Activated CD4-positive, alpha-beta memory T cell treated with anti-CD3 and anti-CD28 coated beads for 36 hours (primary cell): Measurements from ENCODE around the gene CTTNBP2NL. TPM values are rescaled to one million over a fixed set of nuclear protein-coding genes. Genes with fewer than 3 reads are reported as not detected.

Source experiments
- CTCF ChIA-PET: fragments of 350-600 bp; sonication (Branson Sonifier 250); formaldehyde crosslinking; loops from one replicate; lab custom pipeline; 2021; ENCODE audit warnings: antibody characterized with exemption, inconsistent platforms; lab: Charles Lee
- POLR2A ChIA-PET: fragments of 350-600 bp; sonication (Branson Sonifier 250); formaldehyde crosslinking; loops from one replicate; lab custom pipeline; 2021; ENCODE audit warnings: antibody characterized with exemption; lab: Charles Lee
- DNase-seq: peaks from one replicate; pipeline ENCODE4 v3.0.0-alpha.2; 2020
- H3K27ac Mint-ChIP-seq: one replicate; pipeline ENCODE4 v1.8.0; 2021; ENCODE audit warnings: mixed read lengths
- H3K27me3 Mint-ChIP-seq: one replicate; pipeline ENCODE4 v1.8.0; 2021; ENCODE audit warnings: mixed read lengths
- H3K36me3 Mint-ChIP-seq: one replicate; pipeline ENCODE4 v1.8.0; 2021; ENCODE audit warnings: mixed read lengths
- H3K4me1 Mint-ChIP-seq: one replicate; pipeline ENCODE4 v1.8.0; 2021; ENCODE audit warnings: low read depth, mixed read lengths
- H3K4me3 Mint-ChIP-seq: one replicate; pipeline ENCODE4 v1.8.0; 2021; ENCODE audit warnings: mild to moderate bottlenecking, mixed read lengths
- H3K9me3 Mint-ChIP-seq: one replicate; pipeline ENCODE4 v1.8.0; 2021; ENCODE audit warnings: mixed read lengths
- intact Hi-C: fragments of 100-400 bp; cut with micrococcal nuclease; formaldehyde crosslinking; loops from one replicate; pipeline ENCODE4 v1.15.1; 2023
- total RNA-seq, 2 experiments: library from RNA; stranded (reverse); gene quantifications; one replicate each; pipeline ENCODE4 v1.2.3, GENCODE V29; 2021

Gene CTTNBP2NL, protein sequence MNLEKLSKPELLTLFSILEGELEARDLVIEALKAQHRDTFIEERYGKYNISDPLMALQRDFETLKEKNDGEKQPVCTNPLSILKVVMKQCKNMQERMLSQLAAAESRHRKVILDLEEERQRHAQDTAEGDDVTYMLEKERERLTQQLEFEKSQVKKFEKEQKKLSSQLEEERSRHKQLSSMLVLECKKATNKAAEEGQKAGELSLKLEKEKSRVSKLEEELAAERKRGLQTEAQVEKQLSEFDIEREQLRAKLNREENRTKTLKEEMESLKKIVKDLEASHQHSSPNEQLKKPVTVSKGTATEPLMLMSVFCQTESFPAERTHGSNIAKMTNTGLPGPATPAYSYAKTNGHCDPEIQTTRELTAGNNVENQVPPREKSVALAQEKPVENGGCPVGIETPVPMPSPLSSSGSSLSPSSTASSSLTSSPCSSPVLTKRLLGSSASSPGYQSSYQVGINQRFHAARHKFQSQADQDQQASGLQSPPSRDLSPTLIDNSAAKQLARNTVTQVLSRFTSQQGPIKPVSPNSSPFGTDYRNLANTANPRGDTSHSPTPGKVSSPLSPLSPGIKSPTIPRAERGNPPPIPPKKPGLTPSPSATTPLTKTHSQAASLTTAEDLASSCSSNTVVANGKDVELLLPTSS
- 1 to 10 TPM; 5.4 to 5.9 TPM for total RNA-seq

DNA sequence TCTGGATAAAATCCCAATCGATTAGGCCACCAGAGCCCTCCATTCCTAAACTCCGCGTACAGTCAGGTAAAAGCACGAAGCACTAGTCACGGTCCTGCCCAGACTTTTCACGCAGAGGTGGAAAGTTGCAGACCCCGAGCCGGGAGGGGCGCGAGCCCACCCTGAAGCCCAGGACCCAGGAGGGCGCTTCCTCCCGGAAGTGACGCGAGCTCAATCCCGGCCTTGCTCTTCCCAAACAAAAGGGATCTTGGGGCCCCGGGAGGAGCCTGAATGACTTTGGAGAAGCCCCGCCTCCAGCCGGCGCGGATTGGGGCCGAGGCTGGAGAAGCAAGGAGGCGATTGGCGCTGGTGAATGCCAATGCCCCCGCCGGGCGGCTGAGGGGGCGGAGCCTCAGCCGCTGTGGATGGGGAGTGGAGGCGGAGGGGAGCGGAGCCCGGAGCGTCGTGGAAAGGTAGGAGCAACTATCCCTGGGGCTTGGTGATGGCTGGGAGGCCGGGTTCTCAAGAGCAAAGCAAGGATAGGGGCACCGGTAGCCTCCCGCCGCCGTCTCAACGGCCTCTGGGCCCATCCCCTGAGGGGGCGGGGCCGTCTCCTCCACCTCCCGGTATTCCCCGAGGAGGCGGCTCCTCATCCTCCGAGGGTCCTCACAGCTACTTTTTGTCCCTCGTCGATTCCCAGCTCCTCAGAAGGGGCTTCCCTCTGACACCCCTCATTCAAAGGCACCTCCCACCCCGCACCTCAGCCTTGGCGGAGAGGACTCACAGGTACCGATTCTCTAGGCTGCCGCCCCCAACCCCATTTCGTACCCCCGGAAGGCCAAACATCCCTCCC, at the start of gene CTTNBP2NL:
Gene CTTNBP2NL, plus strand, starts transcription at position 394 of the 832 bp plus-strand sequence. CDS start 19,952 bp downstream, outside the sequence.
- POLR2A ChIA-PET: no interaction called here
- no peaks in the 10 kb centered on the region for H3K36me3 Mint-ChIP-seq
- H3K4me3 Mint-ChIP-seq: peak within 1 kb of the TSS; percentile 91

DNA sequence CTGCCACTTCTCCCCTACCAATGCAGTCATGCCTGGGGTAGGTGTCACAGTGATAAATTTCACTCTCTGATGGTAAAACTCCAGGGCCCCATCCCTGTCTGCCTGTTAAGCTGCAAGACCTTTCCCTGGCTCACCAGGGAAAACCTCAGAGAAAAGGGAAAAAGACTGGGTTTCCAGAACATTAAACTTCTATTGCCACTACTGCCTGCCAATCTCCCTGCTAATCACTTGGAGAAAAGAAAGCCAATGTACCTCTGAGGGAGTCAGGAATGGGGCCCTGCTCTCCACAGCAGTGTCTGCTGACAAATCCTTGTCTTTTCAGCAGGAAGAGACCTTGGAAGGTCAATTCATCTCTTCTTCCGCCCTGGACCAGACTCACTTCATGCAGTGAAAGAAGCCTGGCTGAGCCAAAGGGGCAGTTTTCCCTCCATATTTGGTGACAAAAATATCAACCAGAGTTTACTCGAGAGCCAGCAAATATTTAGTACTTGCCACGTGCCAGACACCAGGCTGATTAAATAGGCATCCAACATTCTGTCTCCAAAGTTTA, 49.1 kb upstream of the CTTNBP2NL start:
- H3K4me1 Mint-ChIP-seq: peaks cover 14% of the 10 kb centered on the region
- H3K27ac Mint-ChIP-seq: no peak overlapping the region
- peaks cover 5% of the 10 kb centered on the region for H3K36me3 Mint-ChIP-seq
- DNase-seq: no peak
- POLR2A ChIA-PET: no interaction called here
- intact Hi-C loops: no loop called here
- H3K4me3 Mint-ChIP-seq: no peak overlapping the region
- H3K27me3 Mint-ChIP-seq: peaks cover 5% of the 10 kb centered on the region
- H3K9me3 Mint-ChIP-seq: peaks cover 17% of the 10 kb centered on the region
- CTCF ChIA-PET: interaction anchor here (1.0 to 1.3 kb wide), 2 partner anchors 8 to 23 kb away, joined by 3 to 5 read pairs; no protein-coding TSS in a partner anchor

More for the DNA sequence above, at the start of gene CTTNBP2NL:
- no peak within 1 kb of the TSS for H3K27ac Mint-ChIP-seq
- DNase-seq: peak; percentile 86
- peaks cover 14% of the 10 kb centered on the region for H3K27me3 Mint-ChIP-seq
- H3K9me3 Mint-ChIP-seq: no peaks in the 10 kb centered on the region
- intact Hi-C loops: loop anchor here (1.0 to 2.0 kb wide), 2 partner anchors 222 to 319 kb away; partner anchors contain the start of gene PPM1J
- peaks cover 33% of the 10 kb centered on the region for H3K4me1 Mint-ChIP-seq
- CTCF ChIA-PET: interaction anchor here (1.2 kb wide), 1 partner anchor 312 kb away, joined by 3 read pairs; no protein-coding TSS in a partner anchor

DNA sequence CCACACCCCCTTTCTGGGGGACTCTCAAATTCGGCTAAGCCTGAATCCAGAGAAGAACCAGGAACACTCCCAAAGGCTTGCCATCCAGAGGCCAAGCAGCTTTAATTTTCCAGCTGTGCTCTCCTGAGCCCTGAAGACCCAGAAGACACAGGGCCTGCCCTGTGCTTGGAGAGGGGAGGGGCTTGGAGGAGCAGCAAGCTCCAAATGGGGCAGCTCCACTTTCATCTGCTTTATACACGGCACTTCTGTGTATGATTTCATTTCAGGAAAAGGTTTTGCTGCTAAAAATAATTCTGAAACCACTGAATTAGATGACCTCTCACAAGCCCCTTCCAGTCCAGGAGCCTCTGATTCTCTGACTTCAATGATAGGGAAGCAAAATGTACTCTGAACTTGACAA, 39.2 kb upstream of the CTTNBP2NL start:
- Mint-ChIP-seq H3K27ac (no peak overlapping the region), H3K9me3 (no peaks in the 10 kb centered on the region), H3K36me3 (no peaks in the 10 kb centered on the region), H3K4me3 (no peak overlapping the region), H3K27me3 (peaks cover 24% of the 10 kb centered on the region), H3K4me1 (no peaks in the 10 kb centered on the region)
- no peak for DNase-seq
- intact Hi-C loops: no loop called here
- ChIA-PET POLR2A (no interaction called here), CTCF (interaction anchor here (1.0 to 7.1 kb wide), 3 partner anchors 12 to 109 kb away, joined by 3 to 68 read pairs (median 4); no protein-coding TSS in a partner anchor)

DNA sequence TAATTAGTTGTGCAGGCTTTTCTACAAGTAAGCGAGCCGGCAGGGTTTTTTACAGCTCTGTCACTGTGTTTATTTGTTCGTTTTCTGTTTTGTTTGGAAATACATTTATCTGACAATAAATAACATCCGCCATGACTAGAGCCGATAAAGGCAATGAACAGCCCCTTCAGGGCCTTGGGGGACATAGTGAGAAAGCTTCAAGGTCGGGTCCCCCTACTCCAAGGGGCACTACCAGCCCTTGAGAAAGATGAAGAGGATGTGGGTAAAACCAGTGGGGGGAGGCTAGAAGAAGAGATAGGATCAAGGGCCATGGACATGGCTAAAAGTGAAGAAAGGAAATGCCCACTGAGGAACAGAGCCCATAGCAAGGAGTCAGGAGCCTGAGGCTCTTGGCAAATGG, 38.5 kb upstream of the CTTNBP2NL start:
- Mint-ChIP-seq H3K27ac (no peak overlapping the region), H3K36me3 (no peaks in the 10 kb centered on the region), H3K9me3 (no peaks in the 10 kb centered on the region), H3K27me3 (peaks cover 24% of the 10 kb centered on the region), H3K4me1 (no peaks in the 10 kb centered on the region), H3K4me3 (no peak overlapping the region)
- CTCF ChIA-PET: interaction anchor here (1.0 to 7.1 kb wide), 5 partner anchors 8 to 256 kb away, joined by 3 to 68 read pairs (median 6); no protein-coding TSS in a partner anchor
- POLR2A ChIA-PET: no interaction called here
- no peak for DNase-seq
- intact Hi-C loops: no loop called here

DNA sequence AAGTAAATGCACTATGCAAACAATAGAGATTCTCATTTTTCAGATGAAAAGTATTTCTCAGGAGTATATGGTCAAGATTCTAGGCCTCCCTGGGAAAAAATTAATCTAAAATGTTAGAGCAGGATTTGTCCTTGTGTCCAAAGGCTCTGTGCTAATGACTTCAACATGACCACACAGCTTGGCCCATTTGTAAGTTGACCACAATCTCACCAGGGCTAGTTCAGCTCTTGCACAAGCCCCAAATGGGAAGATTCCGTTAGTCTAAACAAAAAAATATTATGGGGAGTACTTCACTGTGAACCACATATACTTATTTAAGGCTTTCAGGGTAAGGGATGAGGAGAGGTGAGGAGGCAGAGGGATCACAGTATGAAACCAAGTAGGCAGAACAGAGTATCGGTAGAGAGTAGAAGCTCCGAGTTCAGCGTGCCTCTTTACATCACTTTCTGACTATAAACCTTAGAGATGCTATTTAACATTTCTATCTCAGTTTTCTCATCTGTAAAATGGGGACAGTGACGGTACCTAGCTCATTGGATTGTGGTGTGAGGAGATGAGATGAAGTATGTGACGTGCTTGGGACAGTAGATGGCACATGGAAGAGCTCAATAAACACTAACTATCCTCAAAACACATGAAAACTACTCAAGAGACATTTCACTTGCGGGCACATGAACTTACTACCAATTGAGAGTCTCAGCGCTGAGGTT, 37.8 kb upstream of the CTTNBP2NL start:
- no peaks in the 10 kb centered on the region for H3K36me3 Mint-ChIP-seq
- H3K27ac Mint-ChIP-seq: no peak overlapping the region
- peaks cover 28% of the 10 kb centered on the region for H3K27me3 Mint-ChIP-seq

DNA sequence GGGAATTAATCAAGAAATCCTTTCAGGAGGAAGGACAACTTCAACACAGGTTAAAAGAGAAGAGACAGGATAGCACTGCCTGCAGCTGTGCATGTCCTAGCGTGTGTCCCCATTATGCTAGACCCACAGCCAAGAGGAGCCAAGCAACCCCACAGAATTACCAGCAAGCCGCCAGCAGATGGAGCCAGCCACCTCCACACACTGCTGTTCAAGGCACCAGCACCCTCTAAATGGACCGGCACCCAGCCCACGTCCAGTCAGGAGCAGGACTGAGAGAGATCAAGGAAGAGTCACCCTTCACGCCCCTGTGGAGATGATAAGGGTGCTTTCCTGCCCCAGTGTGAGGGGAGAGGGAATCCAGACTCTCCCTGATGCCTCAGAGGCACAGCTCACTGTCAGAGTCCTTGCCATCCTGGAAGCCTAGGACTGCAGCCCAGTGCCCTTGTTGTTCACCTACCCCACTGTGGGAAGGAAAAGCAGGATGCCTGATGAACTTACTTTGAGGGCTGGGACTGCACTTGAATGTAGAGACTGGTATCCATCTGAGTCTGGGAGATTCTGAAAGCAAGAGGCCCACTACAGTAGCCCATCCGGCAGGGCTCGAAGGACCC, 37.1 kb upstream of the CTTNBP2NL start:
- peak; percentile 55 for DNase-seq
- Mint-ChIP-seq H3K4me3 (no peak overlapping the region), H3K36me3 (no peaks in the 10 kb centered on the region), H3K27me3 (peaks cover 31% of the 10 kb centered on the region), H3K27ac (no peak overlapping the region), H3K9me3 (no peaks in the 10 kb centered on the region), H3K4me1 (no peaks in the 10 kb centered on the region)
- POLR2A ChIA-PET: no interaction called here
- intact Hi-C loops: no loop called here
- CTCF ChIA-PET: interaction anchor here (0.7 to 7.1 kb wide), 7 partner anchors 9 to 371 kb away, joined by 3 to 68 read pairs (median 6); no protein-coding TSS in a partner anchor

More for the DNA sequence above, 37.8 kb upstream of the CTTNBP2NL start:
- ChIA-PET CTCF (interaction anchor here (0.7 to 7.1 kb wide), 8 partner anchors 9 to 371 kb away, joined by 3 to 68 read pairs (median 5); no protein-coding TSS in a partner anchor), POLR2A (no interaction called here)
- H3K4me3 Mint-ChIP-seq: no peak overlapping the region
- no peaks in the 10 kb centered on the region for H3K9me3 Mint-ChIP-seq
- DNase-seq: no peak
- intact Hi-C loops: no loop called here
- no peaks in the 10 kb centered on the region for H3K4me1 Mint-ChIP-seq

DNA sequence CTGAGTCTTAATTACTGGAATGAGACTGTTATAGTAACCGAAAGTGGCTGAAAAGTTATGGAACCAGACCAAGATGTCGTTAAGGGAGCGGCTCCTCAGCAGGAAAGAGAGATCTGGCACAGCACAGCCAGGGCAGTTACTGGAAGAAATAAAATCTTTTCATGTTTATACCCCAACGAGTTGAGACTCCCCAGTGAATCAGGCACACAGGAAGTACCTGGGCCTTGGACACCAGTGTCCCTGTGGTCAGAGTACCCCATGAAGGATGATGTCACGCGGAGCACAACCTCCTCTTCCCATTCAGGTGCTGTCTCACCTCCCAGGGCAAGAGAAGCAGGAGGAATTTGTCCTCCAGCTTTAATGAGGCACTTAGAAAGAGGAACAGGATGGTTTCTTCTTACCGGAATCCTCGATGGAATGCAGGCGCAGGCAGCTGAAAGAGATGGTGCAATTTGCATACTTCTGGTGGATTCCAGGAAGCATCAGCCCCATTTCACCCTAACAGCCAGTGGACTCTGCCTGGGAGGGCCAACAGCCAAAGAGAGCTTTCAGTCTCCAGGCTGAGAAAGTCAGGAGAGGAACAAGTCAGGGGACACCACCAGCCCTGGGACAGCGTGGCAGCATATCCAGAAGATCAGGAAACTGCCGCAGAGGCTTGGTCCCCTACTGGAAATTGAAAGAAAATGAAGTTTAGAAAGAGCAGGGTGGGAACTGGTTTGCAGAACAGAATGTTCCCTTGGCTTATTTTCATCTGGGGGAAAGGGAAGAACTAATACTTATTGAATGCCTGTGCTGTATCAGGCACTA, 35.9 kb upstream of the CTTNBP2NL start:
- ChIA-PET POLR2A (no interaction called here), CTCF (interaction anchor here (3.4 to 7.1 kb wide), 2 partner anchors 9 to 11 kb away, joined by 8 to 68 read pairs; no protein-coding TSS in a partner anchor)
- intact Hi-C loops: no loop called here
- Mint-ChIP-seq H3K27me3 (peaks cover 30% of the 10 kb centered on the region), H3K9me3 (no peaks in the 10 kb centered on the region), H3K36me3 (no peaks in the 10 kb centered on the region), H3K27ac (no peak overlapping the region), H3K4me1 (no peaks in the 10 kb centered on the region), H3K4me3 (no peak overlapping the region)
- DNase-seq: no peak

DNA sequence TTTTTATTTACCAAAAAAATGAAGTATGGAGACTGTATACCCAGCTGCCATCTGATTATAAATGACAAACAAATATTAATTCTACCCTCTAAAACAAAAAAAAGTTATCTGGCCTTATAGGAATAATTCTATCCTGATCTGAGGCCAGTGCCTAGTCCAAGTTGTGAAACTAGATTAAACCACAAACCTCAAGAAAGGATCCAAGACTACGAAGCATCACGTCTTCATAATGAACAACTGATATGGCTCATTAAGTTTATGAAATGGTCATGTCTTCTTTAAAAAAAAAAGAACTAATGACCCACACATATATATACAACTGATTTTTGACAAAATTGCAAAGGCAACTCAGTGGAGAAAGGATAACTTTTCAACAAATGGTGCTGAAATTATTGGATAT, 32.4 kb upstream of the CTTNBP2NL start:
- POLR2A ChIA-PET: no interaction called here
- CTCF ChIA-PET: interaction anchor here (1.0 kb wide), 1 partner anchor 65 kb away, joined by 3 read pairs; no protein-coding TSS in a partner anchor
- no peaks in the 10 kb centered on the region for H3K9me3 Mint-ChIP-seq
- no peak for DNase-seq
- H3K27me3 Mint-ChIP-seq: peaks cover 23% of the 10 kb centered on the region
- no peaks in the 10 kb centered on the region for H3K4me1 Mint-ChIP-seq
- intact Hi-C loops: no loop called here
- no peak overlapping the region for H3K27ac Mint-ChIP-seq
- H3K4me3 Mint-ChIP-seq: no peak overlapping the region
- no peaks in the 10 kb centered on the region for H3K36me3 Mint-ChIP-seq

DNA sequence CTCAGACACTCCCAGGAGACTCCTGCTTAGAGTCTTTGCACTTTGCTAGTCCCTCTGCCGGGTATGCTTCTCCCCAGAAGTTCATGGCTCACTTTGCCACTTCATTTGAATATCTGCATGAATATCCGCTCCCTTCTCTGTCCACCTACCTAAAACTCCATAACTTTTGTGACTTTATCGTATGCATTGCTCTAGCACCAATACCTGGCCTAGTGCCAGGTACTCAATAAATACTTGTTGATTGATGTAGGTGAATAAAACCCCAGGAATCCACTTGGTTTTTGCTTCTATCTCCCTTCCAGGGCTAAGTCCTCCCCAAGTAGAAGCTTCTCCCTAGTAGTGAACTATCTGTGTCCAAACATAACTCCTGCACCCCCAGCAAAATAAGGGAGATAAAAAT, 27.8 kb upstream of the CTTNBP2NL start:
- peaks cover 27% of the 10 kb centered on the region for H3K27me3 Mint-ChIP-seq
- intact Hi-C loops: loop anchor here (2.0 kb wide), 1 partner anchor 69 kb away; no protein-coding TSS in a partner anchor
- CTCF ChIA-PET: interaction anchor here (3.6 to 6.3 kb wide), 2 partner anchors 10 to 69 kb away, joined by 21 to 68 read pairs; no protein-coding TSS in a partner anchor
- POLR2A ChIA-PET: no interaction called here
- no peak for DNase-seq
- peaks cover 3% of the 10 kb centered on the region for H3K4me1 Mint-ChIP-seq
- no peak overlapping the region for H3K4me3 Mint-ChIP-seq
- no peaks in the 10 kb centered on the region for H3K9me3 Mint-ChIP-seq
- no peaks in the 10 kb centered on the region for H3K36me3 Mint-ChIP-seq
- H3K27ac Mint-ChIP-seq: no peak overlapping the region
